Keratinocyte (primary cell): ENCODE measurements around the gene CNR2.
"Not testable (repeated sequence)": the region's sequence is repeated elsewhere in the genome, so short reads cannot be mapped to it uniquely, and the experiment has no call there.

Experiments
- EZH2 ChIP-seq: IDR thresholded peaks from one replicate; pipeline ENCODE4 v1.6.1; 2012; ENCODE audit warnings: inconsistent platforms, mild to moderate bottlenecking, low read length, moderate library complexity
- TF ChIP-seq, protein P1 (sequence below), 3 experiments: IDR thresholded peaks in 1 of 3; conservative IDR thresholded peaks in 1 of 3; optimal IDR thresholded peaks in 1 of 3; 2 replicates in 2 of 3; 3 replicates in 1 of 3; pipeline versions ENCODE3 to v1.5.1; 2011; ENCODE audit warnings: low read length in 3 of 3, mild to moderate bottlenecking in 3 of 3, moderate library complexity in 2 of 3, control low read depth in 1 of 3, inconsistent platforms in 1 of 3; ENCODE audit not compliant: insufficient read depth in 2 of 3; ENCODE audit errors: extremely low read depth in 1 of 3

DNA sequence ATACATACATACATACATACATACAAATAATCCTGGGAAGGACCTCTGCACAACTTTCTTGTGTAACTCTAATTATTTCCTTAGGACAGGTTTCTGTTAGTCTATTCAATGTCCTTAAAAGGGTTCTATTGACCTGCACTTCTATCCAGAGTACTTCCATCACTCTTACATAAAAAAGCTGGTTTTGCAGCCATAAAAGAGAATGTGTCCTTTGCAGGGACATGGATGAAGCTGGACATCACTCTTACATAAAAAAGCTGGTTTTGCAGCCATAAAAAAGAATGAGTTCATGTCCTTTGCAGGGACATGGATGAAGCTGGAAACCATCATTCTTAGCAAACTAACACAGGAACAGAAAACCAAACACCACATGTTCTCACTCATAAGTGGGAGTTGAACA is 61.8 kb downstream of the CNR2 start:
- TF ChIP-seq, protein P1, sequence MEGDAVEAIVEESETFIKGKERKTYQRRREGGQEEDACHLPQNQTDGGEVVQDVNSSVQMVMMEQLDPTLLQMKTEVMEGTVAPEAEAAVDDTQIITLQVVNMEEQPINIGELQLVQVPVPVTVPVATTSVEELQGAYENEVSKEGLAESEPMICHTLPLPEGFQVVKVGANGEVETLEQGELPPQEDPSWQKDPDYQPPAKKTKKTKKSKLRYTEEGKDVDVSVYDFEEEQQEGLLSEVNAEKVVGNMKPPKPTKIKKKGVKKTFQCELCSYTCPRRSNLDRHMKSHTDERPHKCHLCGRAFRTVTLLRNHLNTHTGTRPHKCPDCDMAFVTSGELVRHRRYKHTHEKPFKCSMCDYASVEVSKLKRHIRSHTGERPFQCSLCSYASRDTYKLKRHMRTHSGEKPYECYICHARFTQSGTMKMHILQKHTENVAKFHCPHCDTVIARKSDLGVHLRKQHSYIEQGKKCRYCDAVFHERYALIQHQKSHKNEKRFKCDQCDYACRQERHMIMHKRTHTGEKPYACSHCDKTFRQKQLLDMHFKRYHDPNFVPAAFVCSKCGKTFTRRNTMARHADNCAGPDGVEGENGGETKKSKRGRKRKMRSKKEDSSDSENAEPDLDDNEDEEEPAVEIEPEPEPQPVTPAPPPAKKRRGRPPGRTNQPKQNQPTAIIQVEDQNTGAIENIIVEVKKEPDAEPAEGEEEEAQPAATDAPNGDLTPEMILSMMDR (optimal IDR thresholded peaks at IDR 0.05 in 1 of 3, IDR thresholded peaks at IDR 0.05 in 1 of 3, conservative IDR thresholded peaks at IDR 0.05 in 1 of 3; ENCODE audit: extremely low read depth in 1 of 3, insufficient read depth in 2 of 3, low read length in 3 of 3): not testable (repeated sequence)
- not testable (repeated sequence) for TF ChIP-seq EZH2
